Esophagus muscularis mucosa (tissue), 4 donors: ENCODE data around the gene SRSF2.

Experiments used
- CTCF ChIP-seq, 3 experiments: fragments of 200-600 bp in 2 of 3; fragments of 450-650 bp in 1 of 3; sonication (generic) in 2 of 3; IDR thresholded peaks; one replicate each; pipeline ENCODE4 v1.5.1; 2017 to 2019; ENCODE audit warnings: antibody characterized with exemption in 3 of 3, mild to moderate bottlenecking in 2 of 3, moderate library complexity in 1 of 3
- EP300 ChIP-seq: sonication (generic); formaldehyde crosslinking; IDR thresholded peaks from one replicate; pipeline ENCODE4 v1.6.1; 2017; ENCODE audit warnings: antibody characterized with exemption
- POLR2A ChIP-seq: fragments of 450-650 bp; IDR thresholded peaks from one replicate; pipeline ENCODE4 v1.6.1; 2017; ENCODE audit warnings: antibody characterized with exemption, moderate library complexity, mild to moderate bottlenecking, low read depth
- POLR2AphosphoS5 ChIP-seq, 2 donors: sonication (generic); formaldehyde crosslinking; IDR thresholded peaks; one replicate each; pipeline ENCODE4 v1.6.1; 2017; ENCODE audit warnings: antibody characterized with exemption in 2 of 2

- TF ChIP-seq CTCF (IDR thresholded peaks at IDR 0.05) = no peak
- no peak for TF ChIP-seq POLR2A
- TF ChIP-seq EP300 = no peak
- TF ChIP-seq POLR2AphosphoS5 (IDR thresholded peaks at IDR 0.05) = no peak
Observed at GRCh38 chr17:76753061-76753961, 16.2 kb upstream of the SRSF2 start.
